ENCODE measurements around the gene PTPRU. TPM values are rescaled to one million over a fixed set of nuclear protein-coding genes. Genes with fewer than 3 reads are reported as not detected.

PTPRU gene
- total RNA-seq, 1 donor from 2014 or later = 19.5 TPM

DNA sequence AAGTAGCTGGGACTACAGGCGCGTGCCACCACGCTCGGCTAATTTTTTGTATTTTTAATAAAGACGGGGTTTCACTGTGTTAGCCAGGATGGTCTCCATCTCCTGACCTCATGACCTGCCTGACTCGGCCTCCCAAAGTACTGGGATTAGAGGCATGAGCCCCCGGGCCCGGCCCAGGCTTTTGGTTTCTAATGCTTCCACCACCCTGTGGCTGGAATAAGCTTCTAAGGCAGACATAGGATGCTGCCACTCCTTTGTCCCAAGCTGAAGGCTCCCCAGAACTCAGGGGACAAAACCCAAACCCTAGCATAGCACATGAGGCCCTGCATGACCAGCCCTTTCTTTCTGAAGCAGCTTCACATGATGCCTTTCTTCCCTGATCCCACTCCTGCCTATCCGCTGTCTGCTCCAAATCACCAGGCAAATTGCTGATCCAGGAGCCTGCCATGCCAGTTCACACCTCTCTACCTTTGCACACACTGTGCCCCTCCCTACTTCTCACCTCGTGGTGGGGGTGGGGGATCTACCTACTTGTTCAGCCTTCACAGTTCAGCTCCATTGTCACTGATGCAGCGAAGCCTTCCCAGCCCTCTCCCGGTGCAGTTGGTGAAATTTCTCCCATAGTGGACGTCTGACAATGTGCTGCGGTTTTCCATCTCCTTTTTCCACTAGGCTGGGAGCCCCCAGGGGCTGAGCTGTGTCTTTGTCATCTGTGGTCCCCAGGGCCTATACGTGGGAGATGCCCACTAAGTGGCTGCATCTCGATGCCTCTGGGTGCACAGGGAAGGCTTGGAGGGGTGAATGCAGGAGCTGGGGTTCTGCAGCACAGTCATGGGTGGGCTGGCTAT, 6.9 kb downstream of the PTPRU start:
- DNase-seq (ENCODE audit: low spot score) = no peak

DNA sequence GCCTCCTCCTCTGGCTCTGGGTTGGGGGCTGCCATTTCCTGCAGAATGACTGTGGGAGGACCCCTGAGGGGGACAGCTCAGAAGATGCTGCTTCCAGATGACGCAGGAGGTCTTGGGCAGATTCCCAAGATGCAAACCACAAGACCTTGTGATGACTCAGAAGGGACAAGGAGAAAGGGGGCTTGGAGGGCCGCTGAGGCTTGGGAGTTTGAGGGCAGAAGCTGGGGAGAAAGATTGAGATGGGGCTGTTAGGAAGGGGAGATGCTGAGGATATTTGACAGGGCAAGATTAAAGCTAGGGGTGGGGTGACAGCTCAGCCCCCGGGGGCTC, 7.5 kb downstream of the PTPRU start:
- DNase-seq (ENCODE audit: low spot score) (no peak), ATAC-seq (no peak)

More for the DNA sequence above, 6.9 kb downstream of the PTPRU start:
- no peak for ATAC-seq

DNA sequence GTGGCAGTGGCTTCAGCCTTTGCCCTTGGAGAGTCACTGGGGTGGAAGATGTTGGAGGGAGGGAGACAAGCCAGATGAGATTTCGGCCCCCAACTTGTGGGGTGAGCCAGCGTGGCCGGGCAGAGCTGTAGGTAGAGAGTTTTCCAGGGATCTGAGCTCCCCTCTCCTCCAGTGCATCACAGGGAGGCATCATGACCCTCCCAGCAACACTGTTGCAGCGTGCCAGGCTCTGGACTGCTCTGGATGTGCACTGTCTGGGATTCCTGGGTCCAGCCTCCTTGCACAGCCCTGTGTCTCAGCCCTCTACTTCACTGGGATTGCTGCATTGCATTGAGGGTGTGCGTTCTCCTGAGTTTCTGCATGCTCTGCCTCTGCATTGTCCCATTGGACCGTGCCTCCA, 8.9 kb downstream of the PTPRU start:
- ATAC-seq (no peak), DNase-seq (ENCODE audit: low spot score) (no peak)

DNA sequence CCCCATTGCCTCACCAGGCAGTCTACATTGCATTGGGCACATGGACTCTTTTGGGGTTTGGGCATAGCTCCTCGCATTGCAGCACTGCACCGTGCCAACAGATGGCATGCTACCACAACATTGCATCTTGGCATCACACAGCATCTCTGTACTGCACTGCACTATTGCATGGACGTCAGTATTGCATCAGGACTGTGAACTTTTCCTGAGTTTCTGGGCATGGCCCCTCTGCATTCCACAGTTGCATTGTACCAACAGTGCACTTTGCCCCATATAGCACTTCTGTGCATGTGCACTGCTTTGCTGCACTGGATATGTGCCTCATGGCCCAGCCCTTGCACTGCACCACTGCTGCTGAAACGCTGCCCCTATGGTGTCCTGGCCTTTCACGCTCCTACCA, 9.6 kb downstream of the PTPRU start:
- DNase-seq (ENCODE audit: low spot score) (peak; percentile 55), ATAC-seq (peak; percentile 75)

DNA sequence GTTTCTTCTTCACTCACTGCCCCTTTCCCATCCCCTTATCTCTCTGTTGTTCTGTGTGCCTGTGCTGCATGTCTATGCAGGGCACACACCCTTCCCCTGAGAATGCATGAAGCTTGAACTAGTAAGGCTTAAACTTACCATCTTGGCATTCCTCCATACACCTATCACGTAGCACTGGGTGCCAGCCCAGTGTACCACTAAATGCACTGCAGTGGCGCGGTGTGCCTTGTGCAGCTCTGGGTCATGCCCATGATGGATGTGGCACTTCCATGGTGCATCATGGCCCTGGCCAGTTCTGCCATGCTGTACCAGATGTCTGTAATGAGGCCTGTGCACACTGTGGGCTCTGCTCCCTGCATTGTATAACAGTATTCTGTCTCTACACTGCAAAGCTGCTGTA, 10.7 kb downstream of the PTPRU start:
- ATAC-seq (no peak), DNase-seq (ENCODE audit: low spot score) (no peak)

DNA sequence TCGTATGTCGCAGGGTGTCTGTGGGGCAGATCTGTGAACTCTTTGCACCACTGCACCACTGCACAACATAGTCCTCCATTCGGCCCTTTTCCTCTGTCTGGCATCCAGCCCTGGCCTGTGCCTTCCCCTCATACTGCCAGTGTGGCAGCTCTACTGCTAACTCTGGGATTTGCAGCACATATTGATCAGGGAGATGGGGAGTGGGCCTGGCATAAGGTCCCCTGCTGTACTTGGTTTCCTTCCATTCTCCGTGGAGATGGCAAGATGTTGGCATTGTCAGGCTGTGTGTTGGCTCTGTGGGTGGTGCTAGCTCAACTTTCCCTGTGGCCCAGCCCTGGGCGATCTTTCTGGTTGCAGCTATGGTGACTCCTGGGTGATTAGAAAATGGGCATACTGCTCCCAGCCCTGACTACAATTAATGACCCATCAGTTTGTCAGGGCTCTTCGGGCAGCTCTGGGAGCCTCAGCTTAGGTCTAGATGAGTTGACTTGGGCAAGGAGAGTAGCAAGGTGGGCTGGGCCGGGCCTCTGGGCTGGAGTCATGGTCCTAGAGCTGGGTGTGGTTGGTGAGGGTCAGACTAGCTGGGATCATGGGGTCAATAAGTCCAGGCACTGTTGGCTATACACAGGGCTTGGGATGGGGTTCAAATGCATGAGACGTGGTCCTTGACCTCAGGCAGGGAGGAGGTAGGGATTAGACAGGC, 11.4 kb downstream of the PTPRU start:
- DNase-seq (ENCODE audit: low spot score) = no peak
- ATAC-seq = no peak

DNA sequence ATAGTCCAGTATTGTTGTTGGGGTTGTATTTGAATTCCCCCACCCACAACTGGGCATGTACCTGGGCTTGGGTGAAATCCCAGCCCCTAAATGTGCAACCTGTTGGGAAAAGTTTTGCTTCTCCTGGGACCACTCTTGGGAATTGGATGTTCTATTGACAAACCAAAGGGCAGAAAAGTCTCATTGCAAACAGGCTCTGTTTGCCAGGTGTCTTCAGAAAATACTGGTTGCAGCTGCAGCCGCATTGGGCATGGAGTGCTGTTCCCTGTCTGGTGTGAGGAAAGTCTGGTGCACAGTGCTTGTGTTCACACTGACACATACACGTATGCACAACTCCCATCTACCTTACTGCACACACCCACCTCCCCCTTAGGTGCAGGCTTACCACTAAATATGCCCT, 12.1 kb downstream of the PTPRU start:
- ATAC-seq = peak; percentile 73

DNA sequence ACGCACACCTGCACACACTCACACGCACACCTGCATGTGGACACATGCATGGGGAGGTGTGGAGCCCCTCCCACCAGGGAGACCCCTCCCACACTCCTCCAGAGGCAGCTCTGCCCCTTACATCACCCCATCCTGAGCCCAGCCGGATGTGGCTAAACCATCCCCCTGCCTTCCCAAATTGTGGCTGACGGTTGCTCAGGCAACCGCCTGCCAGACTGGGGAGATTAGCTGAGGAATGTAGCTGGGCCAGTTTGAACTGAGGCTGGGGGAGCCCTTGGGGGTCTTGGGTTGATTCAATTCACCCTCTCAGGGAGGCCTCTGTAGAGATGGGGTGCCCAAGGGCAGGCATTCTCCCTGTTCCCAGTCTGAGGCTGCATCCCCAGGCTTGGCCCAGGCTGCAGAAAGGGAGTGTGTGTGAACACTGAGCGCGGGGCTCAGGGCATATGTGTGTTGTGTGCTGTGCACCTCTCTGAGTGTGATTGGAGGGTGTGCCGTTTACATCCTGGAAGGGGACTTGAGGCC, 12.9 kb downstream of the PTPRU start:
- no peak for DNase-seq (ENCODE audit: low spot score)

More for the DNA sequence above, 12.1 kb downstream of the PTPRU start:
- no peak for DNase-seq (ENCODE audit: low spot score)

DNA sequence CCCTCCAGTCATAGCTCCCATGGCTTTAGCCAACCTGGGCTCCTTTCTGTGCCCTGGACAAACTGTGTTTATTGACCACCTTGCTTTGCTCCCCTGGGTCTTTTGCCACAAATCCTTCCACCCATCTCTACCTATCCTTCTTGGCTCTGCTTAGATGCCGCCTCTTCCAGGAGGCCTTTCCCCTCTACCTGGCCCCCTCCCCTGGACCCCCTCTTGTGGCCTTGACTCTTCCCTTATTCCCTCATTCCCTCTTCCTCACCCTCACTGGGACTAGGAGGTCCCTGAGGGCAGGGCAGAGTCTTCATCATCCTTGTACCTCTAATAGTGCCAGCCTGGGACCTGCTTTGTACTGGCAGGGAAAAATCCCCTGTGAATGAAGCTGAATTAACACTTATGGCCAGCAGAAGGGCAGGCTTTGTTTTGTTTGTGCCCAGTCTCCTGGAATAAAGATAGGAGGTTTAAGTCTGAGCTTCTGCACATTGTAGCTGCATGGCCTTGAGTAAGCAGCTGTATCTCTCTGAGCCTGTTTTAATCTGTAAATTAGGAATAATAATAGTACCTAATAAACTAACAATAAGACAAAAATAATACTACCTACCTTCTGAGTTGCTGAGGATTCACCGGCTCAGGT, 13.7 kb downstream of the PTPRU start:
- no peak for ATAC-seq

More for the DNA sequence above, 12.9 kb downstream of the PTPRU start:
- ATAC-seq = no peak

DNA sequence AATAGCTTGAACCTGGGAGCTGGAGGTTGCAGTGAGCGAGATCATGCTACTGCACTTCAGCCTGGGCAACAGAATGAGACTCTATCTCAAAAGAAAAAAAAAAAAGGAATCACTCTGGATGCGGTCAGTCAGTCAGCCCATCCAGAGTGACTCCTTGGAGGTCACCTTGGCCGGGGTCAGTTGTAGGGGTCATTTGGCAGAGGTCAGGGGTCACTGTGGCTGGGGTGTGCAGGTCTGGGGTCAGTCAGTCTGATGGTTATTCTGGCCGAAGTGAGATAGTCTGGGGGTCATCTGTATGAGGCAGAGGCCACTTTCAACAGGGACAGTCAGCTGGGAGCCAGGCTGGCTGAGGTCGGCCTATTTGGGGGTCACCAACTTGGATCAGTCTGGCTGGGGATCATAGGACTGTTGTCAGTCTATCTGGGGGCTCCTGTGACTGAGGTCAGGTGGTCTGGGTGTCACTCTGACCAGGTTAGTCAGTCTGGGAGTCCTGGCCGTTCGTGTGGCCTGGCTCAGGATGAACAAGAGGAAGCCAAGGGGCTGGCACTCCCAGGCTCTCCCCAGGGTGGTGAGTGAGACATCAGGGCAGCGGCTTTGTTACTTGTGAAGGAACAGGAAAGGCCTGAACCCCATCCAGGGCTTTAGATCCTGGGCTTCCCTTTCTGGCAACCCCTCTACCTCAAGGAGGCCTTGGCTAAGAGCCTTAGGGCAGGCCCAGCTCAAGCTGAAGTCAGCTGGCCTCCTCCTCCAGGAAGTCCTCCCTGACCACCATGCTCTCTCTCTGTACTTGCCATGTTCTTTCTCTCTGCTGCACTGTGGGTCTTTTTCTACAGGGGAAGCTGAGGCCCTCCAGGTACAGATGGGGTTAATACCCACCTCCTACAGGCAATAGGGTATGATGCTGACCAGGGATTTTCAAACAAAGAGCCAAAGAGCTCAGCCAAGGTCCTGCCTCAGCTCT, 15.1 kb downstream of the PTPRU start:
- no peak for DNase-seq (ENCODE audit: low spot score)
- no peak for ATAC-seq

More for the DNA sequence above, 13.7 kb downstream of the PTPRU start:
- DNase-seq (ENCODE audit: low spot score) = no peak

DNA sequence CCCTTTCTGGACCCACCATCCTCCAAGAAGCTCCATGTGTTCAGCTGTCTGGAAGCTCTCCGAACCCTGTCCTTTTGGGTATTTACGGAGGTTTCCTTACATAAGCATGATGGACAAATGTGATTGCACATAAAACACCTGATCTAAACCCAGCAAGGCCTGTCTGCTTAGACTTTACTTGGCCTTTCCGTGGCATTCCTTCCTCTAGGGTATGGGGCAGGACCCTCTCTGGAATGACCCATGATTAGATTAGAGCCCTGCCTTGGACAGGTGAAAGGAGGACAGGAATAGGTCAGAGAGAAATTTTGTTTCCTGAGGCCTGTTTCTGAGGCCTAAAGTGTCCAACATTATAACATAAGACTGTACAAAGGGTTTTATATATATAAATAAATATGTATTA, 16.9 kb downstream of the PTPRU start:
- DNase-seq (ENCODE audit: low spot score) (no peak), ATAC-seq (no peak)

DNA sequence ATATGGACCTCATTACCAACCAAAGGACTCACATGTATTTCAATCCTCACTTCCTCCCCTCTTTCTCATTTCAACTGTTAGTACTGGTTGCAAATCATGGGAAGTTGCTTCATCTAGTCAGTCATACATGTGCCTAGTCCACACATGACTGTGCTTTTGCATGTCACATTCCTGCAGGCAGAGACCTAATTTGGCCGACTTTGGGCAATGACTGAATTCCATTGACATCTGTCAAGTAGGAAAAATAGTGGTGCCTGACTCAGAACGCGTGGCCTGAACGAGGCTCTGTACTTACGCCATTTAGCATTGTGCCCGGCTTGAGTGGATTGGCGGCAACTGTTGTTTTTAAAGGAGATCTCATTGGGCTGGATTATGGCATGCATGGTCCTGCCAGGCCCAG, 18.0 kb downstream of the PTPRU start:
- ATAC-seq (no peak), DNase-seq (ENCODE audit: low spot score) (no peak)

DNA sequence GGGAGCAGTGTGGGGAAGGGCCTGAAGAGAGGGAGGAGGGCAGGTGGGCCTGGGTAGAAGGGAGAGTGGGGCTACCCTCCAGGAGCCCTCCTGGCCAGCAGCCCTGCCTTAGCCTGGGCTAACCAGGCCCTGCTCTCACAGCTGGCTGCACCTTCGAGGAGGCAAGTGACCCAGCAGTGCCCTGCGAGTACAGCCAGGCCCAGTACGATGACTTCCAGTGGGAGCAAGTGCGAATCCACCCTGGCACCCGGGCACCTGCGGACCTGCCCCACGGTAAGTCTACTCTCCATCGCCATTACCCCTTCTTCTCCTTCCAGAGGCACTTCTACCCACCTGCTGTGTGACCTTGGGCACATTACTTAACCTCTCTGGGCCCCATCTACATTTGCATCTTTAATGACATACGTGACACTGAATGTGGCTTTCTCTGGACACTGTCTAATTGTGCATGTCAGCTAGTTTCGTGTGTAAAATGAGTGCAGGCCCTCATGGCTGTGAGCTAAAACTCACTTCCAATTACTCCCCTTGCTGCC, 18.9 kb downstream of the PTPRU start:
- no peak for DNase-seq (ENCODE audit: low spot score)
- no peak for ATAC-seq

DNA sequence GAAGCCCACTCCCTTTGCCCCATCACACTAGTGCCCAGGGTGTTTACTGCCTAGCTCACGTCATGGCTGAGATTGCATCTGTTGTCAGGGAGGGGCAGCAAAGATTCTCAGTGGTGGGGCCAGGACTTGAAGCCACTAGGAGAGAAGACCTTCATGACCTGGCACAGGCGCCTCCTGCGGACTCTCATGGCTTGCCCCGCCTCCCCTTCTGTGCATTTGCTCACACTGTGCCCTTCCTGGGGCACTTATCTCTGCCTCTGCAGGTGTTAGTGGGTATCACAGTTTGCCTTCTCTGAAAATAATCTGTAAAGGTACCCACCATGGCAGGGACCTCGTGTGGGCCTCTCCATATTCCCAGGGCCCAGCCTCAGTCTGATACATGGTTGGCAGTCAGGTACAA, 20.1 kb downstream of the PTPRU start:
- ATAC-seq = no peak
- DNase-seq (ENCODE audit: low spot score) = no peak

DNA sequence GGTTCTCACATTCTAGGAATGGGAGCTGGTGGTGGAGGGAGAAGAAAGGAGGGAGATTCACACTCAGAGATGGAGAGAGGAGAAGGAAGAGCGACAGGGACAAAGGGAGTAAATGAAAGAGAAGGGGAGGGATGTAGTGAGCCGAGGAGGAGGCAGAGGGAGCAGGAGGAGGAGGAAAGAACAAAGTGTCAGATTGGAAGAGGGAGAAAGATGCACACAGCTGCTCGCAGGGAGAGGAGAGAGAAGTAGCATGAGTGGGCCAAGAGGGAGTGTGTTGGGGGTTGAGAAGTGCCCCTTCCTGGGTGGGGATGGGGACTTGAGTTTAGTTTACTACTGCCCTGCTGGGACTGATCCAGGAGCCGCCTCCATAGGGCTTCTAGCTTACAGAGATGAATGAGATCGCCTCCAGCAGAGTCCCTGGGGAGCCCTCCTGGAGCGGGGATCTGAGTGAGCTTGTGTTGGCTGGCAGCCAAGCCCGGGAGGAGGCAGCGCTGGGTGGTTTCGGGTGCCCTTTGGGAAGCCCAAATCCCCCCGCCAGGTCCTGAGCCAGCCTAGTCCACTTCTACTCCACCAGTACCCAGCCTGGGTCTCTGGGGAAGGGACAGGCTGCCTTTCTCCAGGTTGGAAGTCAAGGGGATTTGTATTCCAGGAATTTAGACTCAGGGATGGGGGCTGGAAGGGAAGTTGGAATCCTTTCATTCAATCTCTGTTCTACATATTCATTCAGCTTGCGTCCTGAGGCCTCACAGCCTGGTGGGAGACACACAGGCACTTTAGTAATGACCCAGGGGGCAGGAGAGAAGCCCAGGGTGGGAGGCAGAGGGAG, 20.9 kb downstream of the PTPRU start:
- ATAC-seq (no peak), DNase-seq (ENCODE audit: low spot score) (no peak)

DNA sequence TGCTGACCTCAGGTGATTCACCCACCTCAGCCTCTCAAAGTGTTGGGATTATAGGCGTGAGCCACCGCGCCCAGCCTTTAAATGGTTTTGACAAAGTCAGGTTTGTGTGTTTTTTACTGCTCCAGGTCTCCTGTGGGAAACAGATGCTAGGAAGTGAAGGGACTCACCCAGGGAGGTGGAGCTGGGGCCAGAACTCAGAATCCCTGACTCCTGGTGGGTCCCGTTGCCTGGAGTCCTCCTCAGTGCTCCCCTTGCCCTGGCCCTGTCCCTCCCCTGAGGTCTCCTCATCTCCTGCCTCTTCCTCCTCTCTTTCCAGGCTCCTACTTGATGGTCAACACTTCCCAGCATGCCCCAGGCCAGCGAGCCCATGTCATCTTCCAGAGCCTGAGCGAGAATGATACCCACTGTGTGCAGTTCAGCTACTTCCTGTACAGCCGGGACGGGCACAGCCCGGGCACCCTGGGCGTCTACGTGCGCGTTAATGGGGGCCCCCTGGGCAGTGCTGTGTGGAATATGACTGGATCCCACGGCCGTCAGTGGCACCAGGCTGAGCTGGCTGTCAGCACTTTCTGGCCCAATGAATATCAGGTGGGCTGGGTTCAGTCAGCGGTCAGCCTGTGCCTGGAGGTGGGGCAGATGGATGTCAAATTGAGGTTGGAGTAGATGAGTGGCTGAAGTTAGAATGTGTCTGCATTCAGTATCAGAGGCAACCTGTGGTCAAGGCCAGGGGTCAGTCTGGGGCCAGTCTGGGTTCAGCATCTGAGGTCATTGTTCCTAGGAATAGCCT, 22.1 kb downstream of the PTPRU start:
- DNase-seq (ENCODE audit: low spot score) (peak; percentile 91), ATAC-seq (peak; percentile 88)

DNA sequence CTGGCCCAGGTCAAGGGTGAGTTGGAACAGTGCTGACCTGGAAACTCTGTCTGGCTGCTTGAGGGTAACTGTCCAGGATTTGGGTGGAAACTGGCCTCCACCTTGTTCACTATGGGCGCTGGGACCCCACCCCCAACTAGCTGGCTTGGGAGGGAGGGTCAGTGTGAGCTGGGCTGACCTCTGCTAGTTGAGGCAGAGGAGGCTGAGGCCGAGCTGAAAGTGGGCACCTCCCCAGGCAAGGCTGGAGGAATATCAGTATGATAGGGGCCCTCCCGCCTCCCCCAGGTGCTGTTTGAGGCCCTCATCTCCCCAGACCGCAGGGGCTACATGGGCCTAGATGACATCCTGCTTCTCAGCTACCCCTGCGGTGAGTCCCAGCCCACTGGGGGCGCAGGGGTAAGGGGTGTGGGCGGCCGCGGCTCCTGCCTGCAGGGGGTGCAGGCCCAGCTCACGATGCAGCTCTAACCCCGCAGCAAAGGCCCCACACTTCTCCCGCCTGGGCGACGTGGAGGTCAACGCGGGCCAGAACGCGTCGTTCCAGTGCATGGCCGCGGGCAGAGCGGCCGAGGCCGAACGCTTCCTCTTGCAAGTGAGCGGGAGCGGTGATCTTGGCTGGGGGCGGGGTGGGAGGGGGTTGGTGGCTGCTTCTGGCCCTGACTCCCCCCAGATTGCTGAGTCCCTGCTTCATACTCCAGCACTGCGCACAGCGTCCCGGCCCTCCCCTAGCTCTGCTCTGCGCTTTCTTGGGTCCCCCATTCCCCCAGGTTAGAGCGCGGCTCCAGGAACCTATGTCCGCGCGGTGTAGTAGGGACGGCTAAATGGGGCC, 22.9 kb downstream of the PTPRU start:
- ATAC-seq (peak; percentile 69), DNase-seq (ENCODE audit: low spot score) (peak; percentile 62)

Measured in left lobe of liver (tissue), 2 donors.